ENCODE data around the gene ACP6.
"Not testable (repeated sequence)": the region's sequence is repeated elsewhere in the genome, so short reads cannot be mapped to it uniquely, and the experiment has no call there.

ACP6 gene

DNA sequence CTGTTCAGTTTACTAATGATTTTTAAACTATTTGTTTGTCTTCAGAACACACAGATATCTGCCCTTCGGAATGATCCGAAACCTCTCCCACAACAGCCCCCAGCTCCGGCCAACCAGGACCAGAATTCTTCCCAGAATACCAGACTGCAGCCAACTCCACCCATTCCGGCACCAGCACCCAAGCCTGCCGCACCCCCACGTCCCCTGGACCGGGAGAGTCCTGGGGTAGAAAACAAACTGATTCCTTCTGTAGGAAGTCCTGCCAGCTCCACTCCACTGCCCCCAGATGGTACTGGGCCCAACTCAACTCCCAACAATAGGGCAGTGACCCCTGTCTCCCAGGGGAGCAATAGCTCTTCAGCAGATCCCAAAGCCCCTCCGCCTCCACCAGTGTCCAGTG lies 51.6 kb downstream of the ACP6 start:
- no peak for DNase-seq

DNA sequence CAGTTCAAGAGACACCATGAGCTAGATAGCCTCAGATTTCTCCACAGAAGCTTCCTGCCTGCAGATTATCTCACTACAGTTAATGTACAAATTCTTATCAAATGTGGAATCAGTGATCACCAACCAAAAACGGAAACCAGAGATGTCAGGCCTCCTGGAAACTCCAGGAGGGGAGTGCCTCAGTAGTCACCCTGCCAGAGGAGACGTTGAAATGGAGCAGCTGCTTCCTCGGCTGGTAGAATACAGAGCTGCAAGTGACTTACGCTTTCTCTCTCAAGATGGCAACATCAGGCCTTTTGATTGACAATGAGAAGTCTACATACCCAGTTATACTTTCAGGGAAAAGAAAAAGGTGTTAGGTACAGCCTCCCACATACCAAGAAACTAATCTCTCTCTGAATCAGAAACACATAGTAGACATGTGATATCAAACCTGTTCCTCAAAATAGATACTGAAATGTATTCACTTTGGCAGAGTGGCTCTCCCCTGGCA lies 52.2 kb downstream of the ACP6 start:
- DNase-seq: no peak

DNA sequence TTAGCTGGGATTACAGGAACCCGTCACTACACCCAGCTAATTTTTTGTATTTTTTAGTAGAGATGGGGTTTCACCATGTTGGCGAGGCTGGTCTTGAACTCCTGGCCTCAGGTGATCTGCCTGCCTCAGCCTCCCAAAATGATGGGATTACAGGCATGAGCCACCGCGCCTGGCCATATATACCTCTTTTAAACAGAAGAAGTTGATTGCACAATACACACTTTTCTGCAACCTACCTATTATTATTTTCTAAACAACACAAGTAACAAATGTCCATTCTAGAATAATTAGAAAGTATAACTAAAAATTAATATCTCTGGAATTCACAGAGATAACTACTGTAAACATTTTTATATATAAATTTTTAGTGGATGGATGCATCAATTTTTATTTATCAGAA lies 55.4 kb downstream of the ACP6 start:
- not testable (repeated sequence) for DNase-seq

DNA sequence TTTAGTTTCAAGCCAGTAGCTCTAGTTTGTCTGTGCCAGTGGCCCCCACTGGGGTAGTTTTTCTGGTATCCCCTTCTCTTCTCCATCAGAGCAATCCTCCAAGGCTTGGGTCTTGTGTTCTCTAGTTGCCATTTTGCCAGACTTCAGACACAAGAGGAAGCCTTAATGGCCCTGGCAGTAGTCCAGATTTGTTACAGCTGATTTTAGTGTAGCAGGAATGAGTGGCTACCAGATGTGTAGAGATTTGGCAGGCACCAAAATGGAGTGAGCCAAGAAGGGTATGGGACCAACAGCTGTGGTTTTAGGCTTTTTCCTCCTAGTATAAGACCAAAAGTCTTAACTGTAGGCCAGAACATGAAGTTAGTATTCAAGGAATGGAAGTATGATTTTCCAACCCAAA lies 56.8 kb downstream of the ACP6 start:
- DNase-seq: no peak

DNA sequence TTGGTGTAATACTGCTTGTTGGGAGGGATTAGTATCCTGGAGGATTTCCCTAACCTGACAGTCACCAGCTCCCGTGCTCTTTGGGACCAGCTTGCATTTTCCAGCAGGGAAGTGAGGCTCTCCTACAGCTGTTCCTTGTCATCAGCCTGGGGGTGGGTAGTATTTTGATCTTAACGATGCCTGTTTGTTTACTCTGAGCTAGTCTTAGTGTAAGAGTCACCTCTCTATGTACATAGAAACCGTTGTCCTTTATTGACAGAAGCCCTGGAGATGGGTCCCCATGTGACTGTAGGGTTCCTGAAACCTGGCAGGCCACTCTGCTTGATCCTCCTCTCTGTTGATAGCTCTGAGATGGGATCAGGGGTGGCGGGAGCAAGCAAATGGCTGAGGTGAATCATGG lies 58.0 kb downstream of the ACP6 start:
- DNase-seq: no peak

DNA sequence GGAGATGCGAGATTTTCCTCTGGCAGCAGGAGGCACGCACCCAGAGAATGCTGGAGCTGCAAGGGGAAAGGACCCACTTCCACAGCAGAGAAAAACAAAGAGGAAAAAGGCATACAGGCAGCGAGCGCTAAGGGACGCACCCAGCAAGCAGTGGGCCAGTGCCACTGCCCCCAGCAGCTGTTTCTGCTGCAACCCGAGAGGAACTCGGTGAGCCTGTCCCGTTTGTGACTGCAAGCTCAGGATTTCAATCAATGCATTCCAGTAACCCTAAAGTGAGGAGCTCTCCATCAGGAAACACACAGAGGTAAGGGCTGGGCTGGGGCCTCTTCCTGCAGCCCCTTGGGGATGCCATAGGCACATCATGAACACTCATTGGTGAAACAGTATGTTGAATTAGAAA lies 58.7 kb downstream of the ACP6 start:
- DNase-seq: no peak

DNA sequence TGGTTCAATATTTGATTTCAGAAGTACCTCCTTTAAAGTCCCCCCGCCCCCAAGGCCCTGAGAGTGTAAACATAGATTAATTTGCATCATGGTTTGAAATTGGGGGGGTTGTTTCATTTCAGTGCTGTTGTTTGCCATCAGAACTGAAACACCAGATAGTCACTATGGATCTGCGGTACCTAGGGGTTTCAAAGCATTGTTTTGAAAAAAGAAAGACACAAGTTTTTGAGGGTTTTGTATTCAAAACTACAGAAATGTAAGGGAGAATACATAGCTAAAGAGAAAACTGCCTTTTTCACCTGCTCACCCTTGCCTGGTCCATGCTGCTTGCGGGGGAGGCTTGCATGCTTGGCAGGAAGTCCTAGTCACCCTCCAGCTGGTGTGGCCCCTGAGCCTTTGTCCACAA lies 59.3 kb downstream of the ACP6 start:
- DNase-seq: no peak

DNA sequence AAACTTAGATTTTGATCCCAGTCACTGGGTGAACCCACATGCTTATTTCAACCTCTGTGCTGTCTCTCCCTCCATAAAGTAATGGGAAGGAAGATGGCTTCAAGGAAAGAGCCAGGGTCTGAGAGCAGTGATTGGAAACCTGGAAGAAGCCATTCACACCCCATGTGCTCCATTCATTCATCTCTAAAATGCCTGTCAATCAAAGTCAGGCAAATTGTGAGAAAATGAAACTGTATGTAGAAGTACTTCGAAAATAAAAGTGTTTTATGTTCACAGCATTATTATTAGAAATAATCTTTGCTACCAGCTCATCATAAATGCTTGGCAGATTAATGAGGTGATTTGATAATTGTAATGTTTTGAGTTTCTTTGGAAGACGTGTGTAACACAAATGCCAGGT lies 61.0 kb downstream of the ACP6 start:
- DNase-seq: no peak

DNA sequence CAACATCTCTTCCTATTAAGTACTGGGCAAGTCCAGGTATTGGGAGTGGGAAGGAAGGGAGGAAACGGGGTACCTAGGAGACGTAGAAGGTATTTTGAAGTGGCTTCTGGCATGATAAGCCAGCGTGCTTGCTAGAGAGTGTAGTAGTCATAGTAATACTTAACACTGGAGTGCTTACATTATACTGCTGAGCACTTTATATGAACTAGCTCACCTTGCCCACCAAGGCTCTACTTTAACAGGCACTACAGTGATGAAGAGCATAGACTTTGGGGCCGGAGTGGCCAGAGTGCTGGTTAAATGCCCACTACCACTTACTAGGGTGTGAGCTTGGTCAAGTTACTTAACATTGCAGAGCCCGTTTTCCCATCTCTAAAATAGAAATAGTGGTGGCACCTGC lies 61.7 kb downstream of the ACP6 start:
- DNase-seq: no peak

DNA sequence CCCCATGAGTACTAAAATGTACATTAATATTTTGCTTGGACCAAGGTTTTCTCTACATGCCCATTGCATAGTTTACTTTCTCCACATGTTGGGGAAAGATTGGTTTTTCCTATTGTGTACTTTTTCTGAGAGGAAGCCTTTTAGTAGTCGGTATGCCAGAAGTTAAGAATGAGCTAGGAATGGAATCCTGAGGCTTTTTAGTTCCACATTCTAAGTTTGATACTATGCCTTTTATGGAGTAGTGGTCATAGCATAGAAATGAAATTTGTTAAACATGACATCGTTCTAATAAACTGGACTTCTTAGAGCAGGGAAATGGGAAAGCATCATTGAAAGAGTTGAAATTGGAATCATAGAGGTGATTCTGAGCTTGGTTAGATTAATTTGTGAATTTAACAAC lies 64.7 kb downstream of the ACP6 start:
- DNase-seq: no peak

DNA sequence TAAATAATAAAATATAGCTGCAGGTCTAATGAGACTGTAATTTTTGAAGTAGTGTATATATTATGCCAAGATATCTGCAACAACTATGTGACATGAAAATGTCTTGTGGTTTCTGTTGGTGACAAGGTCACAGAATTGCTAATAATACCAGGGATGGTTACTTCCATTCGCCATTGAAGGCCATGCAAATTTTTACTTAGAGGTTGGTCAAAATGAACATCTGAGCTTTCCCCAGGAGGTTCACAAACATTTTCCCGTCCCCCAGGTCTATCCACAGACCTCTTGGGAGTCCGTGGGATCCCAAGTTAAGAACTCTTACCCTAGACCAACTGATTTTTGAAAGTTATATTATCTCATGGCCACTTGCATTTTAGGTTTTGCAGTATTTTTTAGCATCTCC lies 66.3 kb downstream of the ACP6 start:
- no peak for DNase-seq

DNA sequence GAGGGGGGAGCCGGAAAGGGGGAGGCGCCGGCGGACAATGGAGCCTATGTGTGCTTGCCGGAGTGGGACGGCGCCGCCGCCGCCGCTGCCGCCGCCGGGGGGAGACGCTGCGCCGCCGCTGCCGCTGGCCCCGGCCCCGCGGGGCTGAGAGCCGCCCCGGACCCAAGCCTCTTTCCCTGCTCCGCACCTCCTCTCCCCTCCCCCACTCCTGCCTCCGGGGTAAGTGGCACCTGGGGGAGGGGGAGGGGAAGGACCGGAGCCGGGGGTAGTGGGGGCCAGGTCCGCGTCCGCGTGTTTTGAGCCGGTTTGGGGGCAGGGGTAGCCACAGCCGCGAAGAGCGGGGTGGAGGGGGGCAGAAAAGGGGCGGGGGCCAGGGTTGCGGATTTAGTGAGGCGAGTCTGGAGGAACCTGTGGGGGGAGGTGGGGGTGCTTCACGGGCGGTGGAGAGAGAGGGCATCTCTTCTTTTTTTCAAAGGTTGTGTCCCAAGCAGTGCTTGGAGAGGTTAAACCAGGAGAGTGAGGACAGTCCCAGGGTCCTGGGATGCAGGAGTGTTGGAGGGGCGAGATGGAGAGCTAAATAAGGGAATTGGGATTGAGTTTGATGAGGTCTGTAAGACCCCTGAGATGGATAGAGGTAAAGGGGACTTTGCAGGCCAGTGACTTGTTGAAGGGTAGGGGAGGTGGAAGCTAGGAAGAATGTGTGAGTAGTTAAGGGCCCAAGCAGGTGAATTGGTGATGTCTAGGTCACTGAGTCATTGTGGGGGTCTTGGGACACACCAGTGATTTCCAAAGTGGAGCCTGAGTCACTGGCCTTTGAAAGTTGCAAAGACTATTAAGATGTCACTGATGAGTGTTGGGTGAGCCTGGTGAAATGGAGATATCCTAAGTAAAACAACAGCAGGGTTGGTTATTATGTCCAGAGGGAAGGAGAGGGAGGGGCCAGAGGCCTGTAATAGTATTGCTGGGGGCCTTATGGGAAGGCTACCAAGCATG lies 69.9 kb downstream of the ACP6 start:
- peak; percentile 10 for DNase-seq

DNA sequence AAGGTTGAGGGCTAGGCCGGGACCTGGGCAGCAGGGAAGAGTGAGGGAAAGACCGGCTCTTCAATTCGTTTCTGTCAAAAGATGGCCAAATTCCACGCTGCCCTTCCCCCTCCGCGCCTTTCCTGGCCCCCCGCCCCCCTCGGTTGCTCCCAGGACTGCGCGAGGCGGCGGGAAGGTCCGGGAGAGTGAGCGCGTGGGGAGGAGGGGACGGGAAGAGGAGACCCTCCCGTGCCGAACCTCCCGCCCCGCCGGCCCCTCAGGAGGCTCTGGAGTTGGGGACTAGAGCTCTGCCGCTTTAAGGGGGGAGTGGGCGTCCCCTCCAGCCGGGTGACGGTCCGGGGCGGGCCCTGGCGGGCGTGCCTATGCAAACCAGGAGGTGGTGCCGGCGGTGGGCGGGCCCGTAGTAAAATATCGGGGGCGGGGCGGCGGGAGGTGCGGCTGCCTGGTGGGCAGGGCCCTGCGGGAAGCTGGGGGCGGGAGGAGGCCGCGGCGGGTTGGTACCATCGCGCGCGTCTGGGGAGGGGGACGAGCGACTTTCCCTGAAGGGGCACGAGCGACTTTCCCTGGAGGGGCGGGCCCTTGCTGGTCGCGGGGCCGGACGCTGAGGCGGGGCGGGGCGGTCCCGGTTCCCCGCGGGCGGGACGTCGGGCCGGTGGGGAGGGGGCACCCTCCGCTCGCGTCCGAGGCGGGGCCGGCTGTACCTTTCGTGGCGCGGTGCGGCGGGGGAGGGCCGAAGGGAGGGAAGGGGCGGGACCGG lies 70.8 kb downstream of the ACP6 start:
- DNase-seq: peak; percentile 97

DNA sequence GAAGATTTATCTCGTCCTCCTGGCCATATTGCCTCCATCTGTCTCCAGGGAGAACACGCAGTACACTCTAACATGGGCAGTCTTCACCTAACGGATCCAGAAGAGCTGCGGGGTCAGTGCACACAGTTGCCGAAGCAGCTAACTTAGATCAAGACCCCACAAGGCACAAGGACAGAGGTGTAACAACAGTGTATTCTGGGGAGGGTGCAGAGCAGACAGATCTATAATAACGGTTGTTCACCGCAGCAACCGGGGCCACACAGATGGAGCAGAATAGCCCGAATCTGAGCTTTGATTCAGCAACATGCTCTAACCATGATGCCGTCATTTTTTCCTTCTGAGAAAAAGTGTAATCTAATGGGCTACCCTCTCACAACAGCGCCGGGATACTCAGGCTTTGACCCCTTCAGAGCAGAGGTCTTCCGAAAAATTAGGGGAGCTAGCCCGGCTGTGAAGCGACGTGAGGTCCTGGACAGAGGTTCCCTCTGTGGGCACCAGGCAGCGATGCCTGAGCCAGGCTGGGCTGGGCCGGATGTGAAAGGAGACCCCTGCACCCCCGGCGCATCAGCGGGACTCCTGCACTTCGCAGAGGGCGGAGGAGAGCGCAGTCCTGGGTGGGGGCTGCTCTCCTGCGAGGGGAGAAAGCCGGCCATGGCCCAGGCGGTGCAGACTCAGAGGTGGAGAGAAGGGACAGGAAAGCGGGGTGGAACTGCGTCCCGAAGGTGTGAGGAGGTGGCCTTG lies 71.5 kb downstream of the ACP6 start:
- DNase-seq: peak; percentile 24

DNA sequence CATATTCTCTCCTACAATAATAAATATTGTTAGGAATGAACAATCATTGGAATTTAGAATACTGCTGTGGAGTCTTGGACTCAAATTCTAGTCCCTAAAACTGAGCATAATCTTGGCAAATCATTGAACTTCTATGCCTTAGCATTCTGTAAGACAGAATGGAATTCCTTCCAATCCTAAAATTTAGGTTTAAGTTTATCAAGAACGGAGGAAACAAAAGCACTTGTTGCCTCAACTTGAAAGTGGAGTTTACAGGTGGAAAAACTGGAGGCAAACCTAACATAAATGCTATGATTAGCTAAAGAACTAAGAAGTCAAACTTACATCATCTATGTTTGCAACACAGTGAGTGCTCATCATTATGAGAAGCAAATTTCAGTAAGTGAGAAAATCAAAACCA lies 73.3 kb downstream of the ACP6 start:
- DNase-seq: no peak
